Raji (cell line): ENCODE results near the gene TP53TG3F.
"Not testable (repeated sequence)": the region's sequence is repeated elsewhere in the genome, so short reads cannot be mapped to it uniquely, and the experiment has no call there.

Experiments
- POLR2A ChIP-seq: IDR thresholded peaks from 2 replicates; pipeline ENCODE4 v1.6.1; 2011; ENCODE audit warnings: low read depth, low read length, control low read depth; ENCODE audit not compliant: insufficient read depth

TP53TG3F gene, protein sequence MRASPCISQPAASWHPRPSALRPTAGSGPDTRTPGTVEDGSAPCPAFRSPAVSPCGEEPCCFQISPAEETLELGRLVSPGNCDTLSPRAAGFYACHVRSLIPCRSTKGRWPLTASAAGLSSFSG

DNA sequence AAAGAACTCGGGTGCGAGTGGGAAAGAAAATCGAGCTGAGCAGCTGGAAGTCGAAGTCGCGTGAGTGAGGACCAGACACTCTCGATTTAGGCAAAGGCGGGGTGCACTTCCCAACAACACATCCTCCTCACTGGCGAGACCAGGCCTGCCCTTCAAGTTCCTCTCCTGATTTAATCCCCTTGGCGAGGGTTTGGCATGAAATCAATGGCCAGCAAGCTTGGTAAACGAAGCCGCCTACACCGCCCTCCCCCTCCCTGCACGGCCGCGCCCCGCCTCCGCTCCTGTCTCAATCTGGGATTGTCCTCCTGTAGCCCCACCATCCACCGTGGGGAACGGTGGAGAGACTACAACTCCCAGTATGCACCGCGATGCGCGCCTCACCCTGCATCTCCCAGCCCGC, at the start of gene TP53TG3F:
Gene TP53TG3F, plus strand, starts transcription at position 301 of the 400 bp plus-strand sequence. Its CDS starts 68 bp downstream, at position 369.
- TF ChIP-seq POLR2A = not testable (repeated sequence)
